SKM-1 treated with dmso at 0.1 percent for 144 hours (cell line): Measurements from ENCODE around the gene PTDSS2.

Experiments used
- DNase-seq: peaks from one replicate; lab custom pipeline; 2025; ENCODE audit not compliant: unreplicated experiment; lab: John Stamatoyannopoulos, UW

Gene PTDSS2

GRCh38 chr11:445765-446588 lies 4.1 kb upstream of the PTDSS2 start:
- no peak for DNase-seq

GRCh38 chr11:446891-447290 lies 3.2 kb upstream of the PTDSS2 start:
- DNase-seq: no peak

- DNase-seq: peak; percentile 90
Observed at GRCh38 chr11:447923-448731, 2.0 kb upstream of the PTDSS2 start.

- DNase-seq: peak; percentile 36
Observed at GRCh38 chr11:450809-451451, 851 bp downstream of the PTDSS2 start.

- DNase-seq: no peak
Observed at GRCh38 chr11:451738-452137, 1.7 kb downstream of the PTDSS2 start.

GRCh38 chr11:452203-452744 lies 2.2 kb downstream of the PTDSS2 start:
- DNase-seq: no peak

- DNase-seq: no peak
Observed at GRCh38 chr11:452916-453527, 2.9 kb downstream of the PTDSS2 start.

- DNase-seq: no peak
Observed at GRCh38 chr11:453564-453963, 3.5 kb downstream of the PTDSS2 start.

GRCh38 chr11:454043-454442 lies 4.0 kb downstream of the PTDSS2 start:
- no peak for DNase-seq

GRCh38 chr11:454801-455565 lies 4.9 kb downstream of the PTDSS2 start:
- DNase-seq: no peak

GRCh38 chr11:455566-456147 lies 5.6 kb downstream of the PTDSS2 start:
- no peak for DNase-seq

GRCh38 chr11:456533-456932 lies 6.5 kb downstream of the PTDSS2 start:
- no peak for DNase-seq

GRCh38 chr11:457111-457760 lies 7.2 kb downstream of the PTDSS2 start:
- DNase-seq: no peak

GRCh38 chr11:459511-460220 lies 9.6 kb downstream of the PTDSS2 start:
- no peak for DNase-seq

GRCh38 chr11:460331-461199 lies 10.5 kb downstream of the PTDSS2 start:
- DNase-seq: no peak

GRCh38 chr11:461626-462025 lies 11.5 kb downstream of the PTDSS2 start:
- no peak for DNase-seq

GRCh38 chr11:462107-462890 lies 12.2 kb downstream of the PTDSS2 start:
- no peak for DNase-seq
